ENCODE results near the gene NPHP1. TPM values are rescaled to one million over a fixed set of nuclear protein-coding genes. Genes with fewer than 3 reads are reported as not detected.

NPHP1 gene
- total and polyA plus RNA-seq, 2 donors (not counting 1 experiment from before 2014, with no cell fraction given): 2.4 TPM

DNA sequence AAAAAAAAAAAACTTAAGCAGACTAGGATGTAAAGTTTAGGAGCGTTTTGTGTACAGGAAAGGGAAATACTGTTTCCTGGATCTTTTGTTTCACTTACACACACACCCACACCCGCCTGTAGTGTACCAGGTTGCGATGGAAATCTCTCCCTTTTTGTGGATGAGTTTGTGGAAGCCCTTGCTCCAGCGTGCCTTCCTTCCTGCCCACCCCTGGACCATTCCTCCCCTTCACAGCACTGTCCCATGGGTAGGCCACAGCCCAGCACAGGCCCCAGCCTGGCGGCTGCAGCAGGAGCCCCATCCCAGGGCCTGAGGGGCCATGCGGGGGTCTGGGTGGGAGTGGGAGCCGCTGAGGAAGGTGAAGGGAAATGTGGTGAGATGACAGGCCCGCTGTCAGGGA, 104.3 kb downstream of the NPHP1 start:
- Histone ChIP-seq H3K4me3 (ENCODE audit: control extremely low read depth in 1 of 5, extremely low read depth in 1 of 5, insufficient read depth in 1 of 5, low read depth in 2 of 5, low read length in 4 of 5) (no peak overlapping the region), H2AFZ (ENCODE audit: insufficient read depth, low read depth, low read length, poor library complexity, severe bottlenecking) (no peak overlapping the region), H3K4me1 (ENCODE audit: control insufficient read depth in 2 of 2, insufficient read depth in 2 of 2, low read length in 2 of 2) (no peaks in the 10 kb centered on the region), H3K27me3 (replicated peaks in 1 of 4; ENCODE audit: control extremely low read depth in 1 of 4, control insufficient read depth in 3 of 4, insufficient read depth in 4 of 4, low read length in 3 of 4) (peaks cover 0 to 7% (median 0%) of the 10 kb centered on the region in 4 experiments), H4K20me1 (ENCODE audit: control insufficient read depth, insufficient read depth, low read length, poor library complexity, severe bottlenecking) (no peaks in the 10 kb centered on the region), H3K4me2 (replicated peaks; ENCODE audit: low read depth, low read length, poor library complexity, severe bottlenecking) (no peak overlapping the region), H3K36me3 (replicated peaks in 1 of 2; ENCODE audit: control extremely low read depth in 1 of 2, control insufficient read depth in 1 of 2, extremely low read depth in 1 of 2, insufficient read depth in 2 of 2, low read length in 1 of 2) (no peaks in the 10 kb centered on the region), H3K9me3 (ENCODE audit: control extremely low read depth in 1 of 3, control insufficient read depth in 2 of 3, insufficient read depth in 1 of 3, low read length in 2 of 3) (peaks cover 0 to 3% (median 0%) of the 10 kb centered on the region in 3 donors), H3K27ac (ENCODE audit: low read length in 2 of 2) (no peak overlapping the region), H3K9ac (ENCODE audit: low read length) (no peak overlapping the region), H3K79me2 (ENCODE audit: control insufficient read depth, insufficient read depth, low read length) (no peaks in the 10 kb centered on the region)
- ATAC-seq (ENCODE audit: low read depth): no peak
- H3K4me3 Mint-ChIP-seq: no peak overlapping the region
- ChIA-PET CTCF (no interaction called here), POLR2A (no interaction called here)
- peaks cover 2% of the 10 kb centered on the region for H3K9me3 Mint-ChIP-seq (ENCODE audit: insufficient read depth)
- intact Hi-C loops (cut with micrococcal nuclease): no loop called here
- no peak for DNase-seq
- 69% methylated on average over 5 of the region's 8 CpGs for WGBS (ENCODE audit: insufficient coverage)
- H3K4me1 Mint-ChIP-seq: no peaks in the 10 kb centered on the region
- H3K27me3 Mint-ChIP-seq: peaks cover 29% of the 10 kb centered on the region
- TF ChIP-seq EZH2 (IDR thresholded peaks at IDR 0.05; ENCODE audit: borderline replicate concordance, insufficient read depth, low read depth, low read length, poor library complexity, severe bottlenecking): no peak
- no peak overlapping the region for H3K27ac Mint-ChIP-seq

GRCh38 chr2:110099471-110100225, 105.2 kb downstream of the NPHP1 start:
- Mint-ChIP-seq H3K27ac (no peak overlapping the region), H3K27me3 (peaks cover 21% of the 10 kb centered on the region), H3K4me3 (no peak overlapping the region), H3K9me3 (ENCODE audit: insufficient read depth) (peaks cover 2% of the 10 kb centered on the region), H3K4me1 (no peaks in the 10 kb centered on the region)
- TF ChIP-seq EZH2 (IDR thresholded peaks at IDR 0.05; ENCODE audit: borderline replicate concordance, insufficient read depth, low read depth, low read length, poor library complexity, severe bottlenecking) (no peak), CTCF (IDR thresholded peaks at IDR 0.05) (no peak)
- no peaks in the 10 kb centered on the region for H4K20me1 ChIP-seq (ENCODE audit: control insufficient read depth, insufficient read depth, low read length, poor library complexity, severe bottlenecking)
- WGBS (ENCODE audit: insufficient coverage): 98% methylated on average over 6 of the region's 10 CpGs
- H3K9me3 ChIP-seq (ENCODE audit: control extremely low read depth in 1 of 3, control insufficient read depth in 2 of 3, insufficient read depth in 1 of 3, low read length in 2 of 3): peaks cover 0 to 3% (median 0%) of the 10 kb centered on the region in 3 donors
- ATAC-seq (ENCODE audit: low read depth): no peak
- no peak overlapping the region for H3K4me3 ChIP-seq (ENCODE audit: control extremely low read depth in 1 of 5, extremely low read depth in 1 of 5, insufficient read depth in 1 of 5, low read depth in 2 of 5, low read length in 4 of 5)
- intact Hi-C loops (cut with micrococcal nuclease): no loop called here
- no peak overlapping the region for H3K27ac ChIP-seq (ENCODE audit: low read length in 2 of 2)
- ChIA-PET CTCF (no interaction called here), POLR2A (no interaction called here)
- H3K4me1 ChIP-seq (ENCODE audit: control insufficient read depth in 2 of 2, insufficient read depth in 2 of 2, low read length in 2 of 2): no peaks in the 10 kb centered on the region
- no peaks in the 10 kb centered on the region for H3K79me2 ChIP-seq (ENCODE audit: control insufficient read depth, insufficient read depth, low read length)
- no peaks in the 10 kb centered on the region for H3K36me3 ChIP-seq (replicated peaks in 1 of 2; ENCODE audit: control extremely low read depth in 1 of 2, control insufficient read depth in 1 of 2, extremely low read depth in 1 of 2, insufficient read depth in 2 of 2, low read length in 1 of 2)
- no peaks in the 10 kb centered on the region for H3K27me3 ChIP-seq (replicated peaks in 1 of 4; ENCODE audit: control extremely low read depth in 1 of 4, control insufficient read depth in 3 of 4, insufficient read depth in 4 of 4, low read length in 3 of 4)
- H2AFZ ChIP-seq (ENCODE audit: insufficient read depth, low read depth, low read length, poor library complexity, severe bottlenecking): no peak overlapping the region
- no peak overlapping the region for H3K4me2 ChIP-seq (replicated peaks; ENCODE audit: low read depth, low read length, poor library complexity, severe bottlenecking)
- DNase-seq: no peak
- H3K9ac ChIP-seq (ENCODE audit: low read length): no peak overlapping the region
